Spleen (tissue), 7 donors: ENCODE measurements around the gene PRSS22.

Experiments
- POLR2A ChIP-seq, 3 donors: fragments of 450-650 bp; IDR thresholded peaks; one replicate each; pipeline ENCODE4 v1.5.1; 2017; ENCODE audit warnings: antibody characterized with exemption in 3 of 3, mild to moderate bottlenecking in 1 of 3
- TF ChIP-seq, protein P1 (sequence below), 11 experiments: fragments of 200-600 bp in 7 of 11; fragments of 450-650 bp in 4 of 11; sonication (generic) in 4 of 11; IDR thresholded peaks in 8 of 11; conservative IDR thresholded peaks in 3 of 11; 1 replicate in 7 of 11; 2 replicates in 4 of 11; pipeline versions ENCODE4 v1.4.0 to v1.8.0; 2016 to 2021; ENCODE audit warnings: antibody characterized with exemption in 11 of 11, inconsistent platforms in 4 of 11, mild to moderate bottlenecking in 1 of 11
- donor health status: DM: no; HTN: no; CAD: no; lungs with moderate emphysema.
- donor health status: DM: no; HTN: no; CAD: no.
- donor health status: DM: no; HTN: no; CAD: no.

DNA sequence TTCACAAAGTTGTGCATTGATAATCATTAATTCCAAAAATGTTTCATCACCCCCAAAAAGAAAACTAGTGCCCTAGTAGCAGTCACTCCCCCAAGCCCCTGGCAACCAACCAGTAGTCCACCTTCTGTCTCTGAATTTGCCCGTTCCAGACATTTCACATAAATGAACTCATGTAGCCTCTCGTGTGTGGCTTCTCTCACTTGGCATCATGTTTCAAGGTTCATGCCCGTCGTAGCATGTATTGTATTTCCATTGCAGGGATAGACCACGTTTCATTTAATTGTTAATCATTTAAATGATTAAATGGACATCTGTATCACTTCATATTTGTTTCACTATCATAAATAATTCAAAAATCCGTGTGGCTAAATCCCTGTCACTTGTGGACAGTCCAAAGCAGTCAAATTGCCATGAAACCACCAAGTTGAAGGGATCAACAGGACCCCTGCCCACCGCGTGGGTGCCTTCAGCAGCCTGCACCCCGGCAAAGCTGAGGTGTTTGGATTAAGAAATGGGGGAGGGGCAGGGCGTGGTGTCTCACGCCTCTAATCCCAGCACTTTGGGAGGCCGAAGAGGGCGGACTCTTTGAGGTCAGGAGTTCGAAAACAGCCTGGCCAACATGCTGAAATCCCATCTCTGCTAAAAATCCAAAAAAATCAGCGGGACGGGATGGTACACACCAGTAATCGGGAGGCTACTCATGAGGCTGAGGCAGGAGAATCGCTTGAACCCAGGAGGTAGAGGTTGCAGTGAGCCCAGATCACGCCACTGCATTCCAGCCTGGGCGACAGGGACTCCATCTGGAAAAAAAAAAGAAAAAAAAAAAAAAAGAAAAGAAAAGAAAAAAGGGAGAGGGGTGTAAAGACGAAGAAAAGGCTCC lies 16.3 kb upstream of the PRSS22 start:
- TF ChIP-seq, protein P1, sequence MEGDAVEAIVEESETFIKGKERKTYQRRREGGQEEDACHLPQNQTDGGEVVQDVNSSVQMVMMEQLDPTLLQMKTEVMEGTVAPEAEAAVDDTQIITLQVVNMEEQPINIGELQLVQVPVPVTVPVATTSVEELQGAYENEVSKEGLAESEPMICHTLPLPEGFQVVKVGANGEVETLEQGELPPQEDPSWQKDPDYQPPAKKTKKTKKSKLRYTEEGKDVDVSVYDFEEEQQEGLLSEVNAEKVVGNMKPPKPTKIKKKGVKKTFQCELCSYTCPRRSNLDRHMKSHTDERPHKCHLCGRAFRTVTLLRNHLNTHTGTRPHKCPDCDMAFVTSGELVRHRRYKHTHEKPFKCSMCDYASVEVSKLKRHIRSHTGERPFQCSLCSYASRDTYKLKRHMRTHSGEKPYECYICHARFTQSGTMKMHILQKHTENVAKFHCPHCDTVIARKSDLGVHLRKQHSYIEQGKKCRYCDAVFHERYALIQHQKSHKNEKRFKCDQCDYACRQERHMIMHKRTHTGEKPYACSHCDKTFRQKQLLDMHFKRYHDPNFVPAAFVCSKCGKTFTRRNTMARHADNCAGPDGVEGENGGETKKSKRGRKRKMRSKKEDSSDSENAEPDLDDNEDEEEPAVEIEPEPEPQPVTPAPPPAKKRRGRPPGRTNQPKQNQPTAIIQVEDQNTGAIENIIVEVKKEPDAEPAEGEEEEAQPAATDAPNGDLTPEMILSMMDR (IDR thresholded peaks at IDR 0.05 in 8 of 11, conservative IDR thresholded peaks at IDR 0.05 in 3 of 11) = no peak
- no peak for TF ChIP-seq POLR2A (IDR thresholded peaks at IDR 0.05)
